GM18502 (cell line): ENCODE measurements around the gene TLE1.

Source experiments
- ATAC-seq: cut with Tn5 transposase; IDR thresholded peaks from one replicate; pipeline ENCODE4 v1.9.1; 2021; ENCODE audit warnings: mild to moderate bottlenecking; ENCODE audit not compliant: unreplicated experiment, poor library complexity

TLE1 gene

DNA sequence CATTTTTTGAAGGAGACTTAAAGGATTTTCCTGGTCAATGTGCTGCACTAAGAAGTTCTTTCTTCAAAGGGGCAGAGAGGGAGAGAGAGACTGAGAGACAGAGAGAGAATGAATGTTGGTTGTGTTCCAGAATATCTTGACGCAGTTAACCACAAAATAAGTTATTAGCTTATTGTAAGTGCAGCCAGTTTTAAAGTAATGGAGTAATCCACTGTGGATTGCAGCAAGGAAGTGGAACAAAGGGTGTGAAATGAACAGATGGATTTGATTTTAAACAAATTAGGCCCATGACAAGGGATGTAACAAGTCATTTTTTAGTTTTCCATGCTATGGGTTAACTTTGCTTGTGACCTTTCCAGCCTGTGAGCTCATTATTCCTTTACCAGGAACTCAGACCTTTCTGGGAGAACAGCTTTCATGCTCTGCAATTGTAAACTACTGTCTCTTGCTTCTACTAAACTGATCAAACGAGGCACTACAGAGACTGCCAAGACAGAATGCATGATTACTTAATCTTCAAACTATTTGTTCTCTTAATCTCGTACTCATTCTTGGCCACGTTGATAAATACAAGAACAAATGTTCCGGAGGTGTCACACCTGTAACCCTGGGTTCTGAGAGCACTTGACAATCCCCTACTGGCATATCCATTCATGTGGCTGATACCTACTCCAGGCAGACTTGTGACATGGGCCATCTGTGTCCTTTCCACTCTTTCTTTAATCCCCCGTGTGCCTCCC, 131.1 kb downstream of the TLE1 start:
- ATAC-seq: no peak

DNA sequence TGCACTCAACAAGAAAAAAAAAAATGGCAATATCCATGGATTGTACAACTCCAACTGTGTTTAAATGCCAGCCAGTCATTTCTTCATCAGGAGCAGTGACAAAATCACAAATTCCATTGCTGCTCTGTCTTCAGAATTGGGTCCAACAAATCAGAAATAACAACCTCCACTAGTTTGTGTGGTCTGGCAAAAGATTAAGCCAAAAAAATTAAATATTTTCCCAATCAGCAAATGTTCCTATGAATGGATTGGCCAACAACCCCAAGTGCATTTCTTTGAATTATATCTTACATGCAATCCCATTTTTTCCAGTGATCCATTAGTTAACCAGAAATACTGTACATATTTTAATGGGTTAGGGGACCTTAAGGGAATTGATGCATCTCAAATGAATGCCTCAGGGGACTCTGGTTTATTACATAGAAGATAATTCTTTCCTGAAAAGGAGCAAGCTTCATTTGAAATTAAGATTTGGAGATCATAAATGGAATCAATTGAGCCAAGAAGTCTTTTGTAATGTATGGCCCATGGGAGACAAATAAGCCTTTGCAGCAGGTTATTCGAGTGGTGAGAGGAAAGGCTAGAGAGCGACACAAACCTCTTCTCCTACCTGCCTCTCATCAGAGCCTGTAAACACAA, 131.8 kb downstream of the TLE1 start:
- ATAC-seq: no peak

DNA sequence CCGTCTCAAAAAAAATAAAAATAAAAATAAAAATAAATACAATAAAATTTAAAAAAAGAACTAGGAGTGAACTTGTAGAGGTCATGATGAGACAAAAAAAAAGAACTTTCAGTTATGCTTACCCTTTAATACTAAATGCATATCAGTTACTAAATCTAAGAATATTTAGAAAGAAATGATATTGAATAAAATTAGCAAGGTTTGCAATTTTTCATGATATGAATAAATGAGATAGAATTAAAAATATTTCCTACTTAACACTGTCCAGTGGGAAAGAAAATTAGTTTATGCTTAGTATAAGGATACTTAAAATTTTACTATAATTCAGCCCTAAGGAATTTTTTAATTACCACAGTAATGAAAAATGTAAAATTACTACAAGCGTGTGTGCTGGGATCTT, 132.4 kb downstream of the TLE1 start:
- ATAC-seq: no peak

DNA sequence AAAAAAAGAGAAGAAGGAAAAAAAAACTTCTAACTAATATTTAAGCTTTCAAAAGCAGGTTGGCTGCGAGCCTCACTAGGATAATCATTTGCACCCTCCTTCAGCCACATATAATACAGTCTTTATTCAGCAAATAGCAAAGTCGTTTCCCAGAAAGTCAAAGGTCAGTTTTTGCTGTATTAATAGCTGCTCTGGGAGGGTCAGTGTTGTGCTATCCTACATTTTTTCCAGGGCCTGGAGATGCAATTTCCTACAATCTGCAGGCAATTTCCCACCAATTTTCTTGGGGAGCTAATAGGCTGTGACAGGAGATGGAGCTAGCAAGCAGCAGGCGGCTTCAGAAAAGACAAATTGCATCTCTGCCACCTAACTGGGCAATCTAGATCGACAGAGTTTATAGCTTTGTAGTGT, 136.8 kb downstream of the TLE1 start:
- no peak for ATAC-seq

DNA sequence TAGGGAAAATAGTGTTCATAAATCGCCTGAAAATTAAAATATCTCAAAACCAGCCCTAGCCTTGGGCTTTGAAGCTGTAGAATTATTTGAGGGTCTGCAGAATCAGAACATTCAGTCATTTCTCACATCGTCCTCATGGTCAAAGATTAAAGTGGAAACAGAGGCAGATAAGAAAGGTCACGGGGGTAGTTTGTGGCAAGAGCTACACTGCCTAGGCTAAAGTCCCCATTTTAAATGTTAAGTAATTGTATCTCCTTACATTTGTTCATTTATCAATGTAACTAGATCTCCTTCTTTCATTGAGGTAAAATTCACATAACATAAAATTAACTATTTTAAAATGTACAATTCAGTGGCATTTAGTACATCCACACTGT, 139.2 kb downstream of the TLE1 start:
- ATAC-seq: no peak

DNA sequence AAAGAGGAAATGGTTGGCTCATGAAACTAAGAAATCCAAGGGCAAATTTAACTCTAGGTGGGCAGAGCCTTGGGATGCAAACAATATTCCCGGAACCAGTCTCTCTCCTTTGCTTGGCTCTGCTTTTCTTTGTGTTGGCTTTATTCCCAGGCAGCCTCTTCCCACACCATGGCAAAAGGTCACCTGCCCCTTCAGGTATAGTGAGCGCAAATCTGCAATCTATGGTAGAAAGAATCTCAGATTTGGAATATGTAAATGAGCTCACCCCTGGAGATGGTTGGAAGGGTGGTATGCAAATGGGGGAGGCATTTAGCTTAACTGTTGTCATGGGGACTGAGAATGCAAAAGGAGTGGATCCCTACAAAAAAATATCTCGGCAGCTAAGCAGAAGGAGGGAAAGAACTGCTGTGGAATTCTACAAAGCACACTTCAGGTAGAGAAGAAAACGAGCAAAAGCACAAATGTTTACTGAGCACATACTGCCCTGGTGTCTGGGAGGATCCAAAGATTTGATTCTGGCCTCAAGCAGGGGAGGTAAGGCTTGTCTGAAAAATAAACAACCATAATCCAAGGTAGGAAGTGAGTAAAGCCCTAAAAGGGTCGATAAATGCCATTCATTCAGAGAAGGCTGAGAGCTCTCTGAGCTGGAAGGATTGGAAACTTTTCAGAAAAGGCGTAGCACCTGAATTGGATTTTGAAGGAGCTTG, 139.7 kb downstream of the TLE1 start:
- ATAC-seq: no peak

DNA sequence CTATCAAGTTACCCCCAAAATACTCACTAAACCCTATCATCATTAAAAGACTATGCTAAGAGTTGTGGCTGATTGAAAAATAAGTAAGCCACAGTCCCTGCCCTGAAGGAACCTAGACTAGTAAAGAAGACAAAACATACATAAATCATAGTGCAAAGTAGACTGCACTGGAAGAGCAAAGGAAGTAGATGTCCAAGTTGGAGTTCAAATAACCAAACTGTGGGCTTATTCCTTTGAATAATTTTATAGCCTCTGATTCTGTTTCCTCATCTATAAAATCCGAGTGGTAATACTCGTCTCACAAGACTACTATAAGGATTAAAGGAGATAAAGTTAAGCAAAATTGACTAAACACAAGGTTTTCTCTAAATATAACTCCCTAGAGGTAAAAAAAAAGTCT, 140.4 kb downstream of the TLE1 start:
- no peak for ATAC-seq

DNA sequence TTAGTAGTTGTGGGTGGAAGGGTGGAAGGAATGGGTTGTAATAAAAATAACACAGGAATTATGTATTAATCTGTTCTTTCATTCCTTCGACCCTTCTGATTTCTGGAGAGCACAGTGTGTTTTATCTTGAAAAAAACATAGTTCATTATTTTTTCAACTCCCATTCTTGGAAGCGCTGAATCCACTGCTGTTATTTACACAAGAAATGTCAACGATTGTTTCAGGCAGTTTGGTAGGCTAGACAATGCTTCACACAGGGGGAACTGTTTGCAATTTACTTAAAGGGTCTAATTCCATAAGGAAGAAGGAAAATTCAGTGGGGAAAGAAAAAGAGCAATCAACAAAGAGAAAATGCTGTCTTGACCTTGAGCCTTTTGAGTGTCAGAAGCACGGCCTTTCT, 142.9 kb downstream of the TLE1 start:
- no peak for ATAC-seq

DNA sequence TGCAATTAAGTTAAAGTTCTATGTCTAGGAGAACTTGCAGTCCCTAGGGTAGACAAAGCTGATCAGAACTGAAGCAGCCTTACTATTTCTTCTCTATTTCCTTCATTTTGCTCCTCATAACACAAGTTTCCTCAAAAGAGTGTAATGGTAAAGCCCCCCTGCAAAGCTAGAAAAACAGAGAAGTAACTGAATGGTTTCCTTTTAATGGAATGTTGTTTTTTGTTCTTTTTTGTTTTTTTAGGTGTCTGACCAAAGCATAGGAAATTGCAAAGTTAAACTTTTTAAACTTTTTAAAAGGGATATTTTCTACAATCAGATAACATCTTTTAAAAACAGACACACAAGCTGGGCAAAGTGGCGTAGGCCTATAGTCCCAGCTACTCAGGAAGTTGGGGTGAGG, 145.7 kb downstream of the TLE1 start:
- ATAC-seq: no peak

DNA sequence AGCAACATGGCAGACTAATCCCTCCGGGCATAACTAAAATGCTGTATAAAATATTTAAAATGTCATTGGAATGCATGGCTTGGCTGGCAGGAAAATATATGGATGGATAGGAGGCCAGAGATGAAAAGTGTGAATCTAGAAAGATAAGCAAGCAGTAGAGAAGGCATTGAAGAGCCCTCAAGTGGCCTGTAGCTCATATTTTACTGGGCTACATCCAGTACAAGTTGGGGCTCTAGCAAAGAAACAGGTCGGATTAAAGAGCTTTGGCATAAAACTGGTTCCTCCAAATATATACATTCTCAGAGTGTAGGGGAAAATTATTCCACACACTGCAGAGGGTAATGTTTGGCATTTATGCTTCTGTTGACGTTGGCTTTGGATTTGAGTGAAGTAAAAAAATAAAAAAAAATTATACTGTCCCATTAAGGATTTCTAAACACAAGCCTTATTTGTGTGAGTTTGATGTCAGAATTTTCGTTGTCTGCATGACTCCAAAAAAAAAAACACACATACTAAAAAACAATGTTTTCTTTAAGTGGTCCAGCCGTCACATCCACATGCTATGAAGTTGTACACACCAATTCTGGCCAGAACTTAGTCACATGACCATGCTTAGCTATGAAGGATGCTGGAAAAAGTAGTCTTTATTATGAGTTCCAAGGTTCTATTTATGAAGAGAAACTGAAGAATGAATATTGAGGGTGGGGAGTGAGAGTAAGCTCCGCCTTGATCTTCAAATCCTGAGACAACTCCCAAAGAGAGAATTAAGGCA, 147.0 kb downstream of the TLE1 start:
- no peak for ATAC-seq

DNA sequence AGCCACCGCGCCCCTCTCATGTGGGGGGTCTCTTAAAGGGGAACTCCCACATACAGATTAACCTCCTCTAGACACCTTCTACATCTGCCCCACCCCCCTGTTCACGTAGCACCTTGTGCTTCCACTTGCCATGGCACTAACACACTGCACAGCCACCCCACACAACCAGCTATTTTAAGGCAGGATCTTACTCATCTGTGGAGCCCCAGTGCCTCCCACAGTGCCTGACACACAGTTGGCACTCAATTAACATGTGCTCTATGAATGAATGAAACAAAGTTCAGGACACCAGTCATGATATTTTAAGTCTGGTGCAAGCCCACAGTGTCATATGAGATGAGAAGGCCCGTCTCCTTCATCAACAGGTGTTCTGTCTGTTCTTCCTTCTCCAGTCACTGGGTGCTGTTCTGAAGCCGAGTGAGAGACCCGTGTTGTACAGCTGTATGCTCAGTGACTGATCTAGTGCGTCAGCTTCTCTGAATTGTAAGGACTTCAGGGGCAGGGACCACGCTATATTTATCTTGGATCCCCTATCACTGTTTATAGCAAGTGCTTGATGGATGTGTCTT, 149.1 kb downstream of the TLE1 start:
- no peak for ATAC-seq

DNA sequence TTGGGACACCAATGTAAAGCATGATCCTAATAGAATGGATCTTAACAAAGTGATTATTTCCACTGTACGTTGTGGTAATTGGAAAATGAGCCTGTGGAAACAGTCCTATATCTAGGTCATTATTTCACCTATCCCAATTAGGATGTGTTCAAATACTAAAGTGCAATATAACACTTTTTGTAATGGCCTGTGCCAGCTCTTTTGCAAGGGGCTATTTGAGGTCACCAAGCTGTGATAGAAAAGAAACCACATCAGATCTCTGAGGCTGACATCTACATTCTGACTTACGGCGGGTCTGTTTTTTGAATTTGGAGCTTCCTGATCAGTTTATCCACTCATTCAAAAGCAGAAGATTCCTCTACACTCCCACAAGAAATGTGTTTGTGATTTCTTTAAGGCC, 150.0 kb downstream of the TLE1 start:
- ATAC-seq: no peak

DNA sequence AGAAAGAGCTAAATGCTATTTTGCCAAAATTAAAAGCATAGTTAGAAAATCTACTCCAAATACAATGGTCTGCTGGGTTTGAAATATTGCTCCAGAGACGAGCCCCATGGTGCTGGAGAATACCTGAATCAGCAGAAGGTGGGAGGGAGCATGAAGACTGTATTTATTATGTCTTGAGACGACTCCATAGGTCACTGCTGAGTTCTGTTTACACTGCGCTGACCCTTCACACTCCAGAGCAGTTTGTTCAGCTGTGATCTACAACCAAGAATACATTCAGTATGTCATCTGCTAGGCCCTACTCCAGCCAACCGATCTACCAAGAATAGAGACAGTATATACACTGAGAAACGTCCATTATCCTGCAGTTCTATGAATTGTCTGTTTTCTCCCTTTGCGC, 150.5 kb downstream of the TLE1 start:
- ATAC-seq: no peak

DNA sequence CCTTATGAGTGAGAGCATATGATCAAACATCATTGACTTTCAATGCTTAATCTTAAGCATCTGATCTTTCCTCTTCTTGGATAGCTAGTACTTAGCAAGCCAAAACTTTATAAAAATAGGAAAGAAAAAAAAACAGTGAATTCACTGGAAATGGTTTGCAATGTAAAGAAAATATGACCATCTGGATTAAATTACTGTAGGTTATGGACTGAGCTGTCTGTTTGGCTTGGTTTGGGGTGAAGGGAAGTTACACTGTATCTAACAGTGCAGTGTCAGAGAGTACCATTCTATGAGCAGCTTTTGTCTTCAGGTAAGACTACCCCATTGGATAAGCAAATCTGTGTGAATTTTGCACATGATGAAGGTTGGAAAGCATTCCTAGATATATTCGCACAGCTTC, 151.4 kb downstream of the TLE1 start:
- ATAC-seq: no peak

DNA sequence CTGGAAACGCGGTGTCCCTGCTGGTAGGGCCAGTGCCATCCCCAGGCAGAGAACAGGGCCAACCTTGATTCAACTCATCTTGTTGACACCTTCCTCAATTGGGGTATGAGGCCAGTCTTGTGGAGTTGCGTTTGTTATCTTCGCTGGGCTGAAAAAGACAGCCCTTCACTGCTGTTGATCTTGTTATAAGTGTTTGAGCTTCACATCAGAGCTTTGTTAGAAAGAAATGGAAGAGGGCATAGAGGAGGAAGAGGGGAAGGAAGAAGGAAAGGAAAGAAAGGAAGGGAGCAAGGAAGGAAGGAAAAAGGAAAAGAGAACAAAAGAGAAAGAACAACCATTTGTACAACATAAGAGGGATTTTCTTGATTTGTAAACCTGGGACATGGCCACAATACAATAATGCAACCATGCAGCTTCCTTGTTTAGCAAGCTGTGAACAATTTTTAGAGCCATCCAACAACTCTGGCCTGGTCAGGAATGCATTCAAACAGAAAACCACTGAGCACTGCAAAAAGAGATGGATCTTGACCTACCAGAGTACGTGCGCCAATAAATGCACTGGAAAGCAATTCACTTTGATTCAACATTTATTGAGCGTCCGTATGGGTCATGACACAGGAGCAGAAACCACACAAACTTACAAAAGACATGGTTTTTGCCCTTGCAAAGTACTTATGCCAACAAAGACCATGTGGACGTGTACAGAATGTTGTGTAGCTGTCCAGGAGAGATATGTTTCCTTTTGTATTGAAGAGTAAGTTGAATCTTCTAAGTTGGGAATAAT, 152.9 kb downstream of the TLE1 start:
- ATAC-seq: no peak

DNA sequence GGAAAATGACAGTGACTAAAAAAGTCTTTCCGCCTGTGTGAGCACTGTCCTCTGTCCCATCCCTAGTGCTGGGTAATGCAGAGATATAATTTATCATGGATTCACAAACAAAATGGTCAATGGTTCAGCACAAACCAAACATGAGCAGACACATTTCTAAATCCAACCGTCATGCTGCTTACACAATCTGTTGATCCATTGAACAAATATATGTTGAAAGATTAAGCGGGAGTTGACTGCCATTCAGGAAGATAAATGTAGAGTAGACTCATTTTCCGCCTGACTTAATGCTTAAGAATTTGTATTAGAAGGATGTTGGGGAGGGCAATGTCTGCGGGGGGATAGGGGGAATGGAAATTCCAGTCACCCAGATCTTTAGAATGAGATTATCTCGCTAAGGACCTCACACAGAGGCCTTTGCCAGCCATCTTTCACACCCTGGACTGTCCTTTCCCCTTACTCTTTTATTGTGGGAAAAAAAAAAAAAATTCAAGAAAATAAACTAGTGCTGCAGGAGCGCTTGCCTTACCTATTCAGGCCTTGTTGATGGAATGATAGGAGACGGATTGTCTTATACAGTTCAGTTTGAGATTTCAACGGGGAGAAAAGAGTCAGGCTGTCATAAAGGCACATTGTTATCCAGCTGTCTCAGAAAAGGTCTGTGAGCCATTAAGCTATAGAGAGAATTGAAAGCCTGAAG, 153.7 kb downstream of the TLE1 start:
- ATAC-seq: no peak

DNA sequence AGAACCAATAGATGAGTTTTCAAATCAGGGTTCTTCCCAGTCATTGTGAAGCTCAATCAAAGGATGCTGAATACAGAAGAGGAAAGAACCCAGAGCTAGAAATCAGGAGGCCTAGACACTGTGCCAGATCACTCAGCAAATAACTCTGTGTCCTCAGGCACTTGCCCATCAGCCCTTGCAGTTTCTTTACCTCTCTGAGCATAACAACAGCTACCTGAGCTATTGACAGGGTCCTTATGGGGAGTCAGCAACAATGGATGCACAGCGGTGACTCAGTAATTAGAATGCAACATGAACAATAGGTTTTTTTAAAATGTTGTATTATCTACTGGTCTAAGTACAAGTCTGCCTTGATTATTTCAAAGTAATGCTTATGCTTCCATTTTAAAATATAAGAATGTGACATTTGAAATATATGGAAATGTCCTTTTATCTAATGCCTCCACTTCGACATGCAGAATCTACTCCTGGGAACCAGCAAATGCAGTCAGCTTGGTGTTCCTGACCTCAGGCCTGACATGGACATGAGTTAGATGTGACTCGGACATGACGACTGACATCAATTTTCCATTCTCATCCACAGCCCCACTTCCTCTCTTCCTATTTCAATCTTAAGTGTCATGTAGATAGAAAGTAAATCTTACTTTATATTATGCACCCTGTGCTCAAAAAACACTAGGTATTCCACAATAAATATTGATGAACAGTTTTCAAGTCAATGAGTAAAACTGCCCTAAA, 155.0 kb downstream of the TLE1 start:
- ATAC-seq: no peak
